DLD1 (cell line): ENCODE measurements around the gene THAP12.
"Not testable (repeated sequence)": the region's sequence is repeated elsewhere in the genome, so short reads cannot be mapped to it uniquely, and the experiment has no call there.

Experiments used
- in situ Hi-C: cut with HindIII; loops from 2 replicates; pipeline ENCODE4 v1.10.0; 2017; ENCODE audit warnings: low sequenced_read_pairs

THAP12 gene

DNA sequence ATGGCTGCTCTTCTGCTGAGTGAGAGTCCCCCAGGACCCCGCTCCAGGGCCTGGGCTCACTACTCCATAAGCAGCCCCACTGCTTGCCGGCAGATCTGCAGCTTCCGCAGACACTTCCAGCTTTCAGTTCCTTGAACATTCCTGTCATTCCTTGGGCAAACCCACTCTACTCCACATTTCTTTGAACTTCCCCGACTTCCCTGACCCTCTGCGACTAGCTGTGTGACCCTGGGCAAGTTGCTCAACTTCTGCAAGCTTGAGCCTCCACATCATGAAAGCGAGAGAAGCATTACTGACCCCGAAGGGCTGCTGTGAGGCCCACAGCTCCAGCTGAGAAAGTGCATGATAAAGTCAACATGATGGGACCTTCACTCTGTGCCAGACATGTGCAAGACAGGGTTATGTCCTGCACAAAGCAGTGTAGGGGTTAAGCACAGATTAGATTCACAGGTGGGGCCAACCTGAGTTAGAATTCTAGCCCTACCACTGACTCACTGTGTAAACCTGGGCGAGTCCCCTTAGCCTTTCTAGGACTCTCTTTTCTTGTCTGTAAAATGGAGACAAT is 51.8 kb downstream of the THAP12 start:
- in situ Hi-C loops = no loop called here

- in situ Hi-C loops = no loop called here
Measured at GRCh38 chr11:76327756-76328388, 53.1 kb downstream of the THAP12 start.

DNA sequence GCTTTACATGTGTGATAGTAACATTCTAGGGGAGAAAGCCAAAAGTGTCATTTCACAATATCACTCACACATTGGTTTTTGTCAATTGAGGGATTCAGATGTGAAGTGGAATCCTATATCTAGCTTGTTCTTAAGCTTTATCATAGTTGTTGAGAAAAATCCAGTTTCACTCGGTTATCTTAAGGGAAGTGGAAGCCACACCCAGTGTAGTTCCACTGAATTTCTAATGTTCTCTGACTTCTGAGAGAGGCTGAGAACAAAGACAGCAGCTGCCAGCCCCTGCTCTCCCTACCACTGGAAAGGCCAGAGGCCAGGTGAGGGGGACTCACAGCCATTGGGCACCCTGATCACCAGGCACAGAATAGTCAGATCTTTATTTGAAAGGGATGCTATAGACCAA is 53.7 kb downstream of the THAP12 start:
- in situ Hi-C loops = no loop called here

- in situ Hi-C loops = no loop called here
Measured at GRCh38 chr11:76325185-76325584, 55.7 kb downstream of the THAP12 start.

DNA sequence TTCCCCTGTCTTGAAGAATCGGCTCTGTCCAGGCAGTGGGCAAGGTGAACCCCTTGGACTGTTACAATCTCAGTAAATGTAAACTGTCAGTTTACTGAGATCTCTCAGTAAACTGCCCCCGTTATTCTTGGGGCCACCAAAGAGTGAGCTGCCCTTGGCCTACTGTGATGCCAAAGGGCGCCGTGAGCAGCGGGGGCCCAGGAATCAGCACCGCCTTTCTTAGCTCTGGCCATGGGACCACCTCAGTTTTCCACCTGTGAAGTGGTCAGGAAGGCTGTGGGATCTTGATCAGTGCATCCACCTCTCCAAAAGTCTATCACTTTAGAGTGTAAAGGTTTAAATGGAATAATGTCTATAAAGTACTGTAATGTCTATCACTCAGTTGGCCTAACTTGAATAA is 57.1 kb downstream of the THAP12 start:
- in situ Hi-C loops = no loop called here

DNA sequence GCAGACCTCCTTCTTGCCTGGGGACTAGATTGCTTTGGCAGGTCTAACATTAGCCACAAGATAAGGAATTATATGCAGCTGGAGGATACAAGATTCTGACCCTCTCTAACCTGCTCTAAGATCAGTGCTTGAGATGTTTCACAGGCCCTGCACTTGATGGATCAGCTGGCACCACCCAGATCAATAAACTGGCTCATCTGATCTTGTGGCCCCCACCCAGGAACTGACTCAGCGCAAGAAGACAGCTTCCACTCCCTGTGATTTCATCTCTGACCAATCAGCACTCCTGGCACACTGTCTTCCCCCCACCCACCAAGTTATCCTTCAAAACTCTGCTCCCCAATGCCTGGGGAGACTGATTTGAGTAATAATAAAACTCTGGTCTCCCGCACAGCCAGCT is 57.6 kb downstream of the THAP12 start:
- in situ Hi-C loops = not testable (repeated sequence)

- in situ Hi-C loops = no loop called here
Measured at GRCh38 chr11:76322942-76323341, 58.0 kb downstream of the THAP12 start.

- in situ Hi-C loops = no loop called here
Measured at GRCh38 chr11:76322540-76322939, 58.4 kb downstream of the THAP12 start.

GRCh38 chr11:76321820-76322524 is 59.0 kb downstream of the THAP12 start:
- in situ Hi-C loops = no loop called here

DNA sequence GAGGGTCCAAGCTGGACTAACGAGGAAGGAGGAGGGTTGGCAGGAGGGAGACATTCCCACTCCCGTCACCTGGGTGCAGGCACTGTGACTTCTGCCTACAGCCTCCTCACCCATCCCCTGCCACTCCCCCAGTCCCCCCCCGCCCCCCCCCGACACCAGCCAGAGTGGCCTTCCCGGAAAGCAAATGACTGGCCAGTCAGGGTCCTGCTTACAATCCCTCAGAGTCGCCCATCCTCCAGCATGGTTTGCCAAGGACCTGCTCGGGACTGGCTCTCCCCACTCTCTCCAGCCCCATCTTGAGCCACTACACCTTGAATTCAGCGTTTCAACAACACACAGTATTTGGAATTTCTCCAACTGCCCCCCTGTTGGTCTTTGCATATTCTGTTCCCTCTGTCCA is 59.6 kb downstream of the THAP12 start:
- in situ Hi-C loops = no loop called here

DNA sequence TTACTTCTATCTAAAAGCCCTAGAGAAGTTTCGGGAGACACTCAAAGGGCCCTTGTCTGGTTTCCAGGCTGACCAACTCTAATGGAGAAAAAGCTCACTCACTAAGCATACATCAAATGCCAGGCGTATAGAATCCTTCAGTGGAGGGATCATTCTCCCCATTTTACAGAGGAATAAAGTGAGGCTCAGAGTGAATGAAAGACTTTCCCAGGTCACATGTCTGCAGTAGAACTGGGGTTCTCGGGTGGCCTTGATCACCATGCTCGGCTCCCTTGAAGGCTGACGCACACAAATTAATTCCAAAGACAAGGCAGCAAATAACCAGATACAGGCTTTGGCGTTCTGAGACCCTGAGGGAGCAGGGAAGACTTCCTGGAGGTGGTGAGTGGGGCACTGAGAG is 60.0 kb downstream of the THAP12 start:
- in situ Hi-C loops = no loop called here

GRCh38 chr11:76319798-76320197 is 61.1 kb downstream of the THAP12 start:
- in situ Hi-C loops = not testable (repeated sequence)

- in situ Hi-C loops = no loop called here
Measured at GRCh38 chr11:76318744-76319384, 62.1 kb downstream of the THAP12 start.

- in situ Hi-C loops = no loop called here
Measured at GRCh38 chr11:76317296-76317695, 63.6 kb downstream of the THAP12 start.

DNA sequence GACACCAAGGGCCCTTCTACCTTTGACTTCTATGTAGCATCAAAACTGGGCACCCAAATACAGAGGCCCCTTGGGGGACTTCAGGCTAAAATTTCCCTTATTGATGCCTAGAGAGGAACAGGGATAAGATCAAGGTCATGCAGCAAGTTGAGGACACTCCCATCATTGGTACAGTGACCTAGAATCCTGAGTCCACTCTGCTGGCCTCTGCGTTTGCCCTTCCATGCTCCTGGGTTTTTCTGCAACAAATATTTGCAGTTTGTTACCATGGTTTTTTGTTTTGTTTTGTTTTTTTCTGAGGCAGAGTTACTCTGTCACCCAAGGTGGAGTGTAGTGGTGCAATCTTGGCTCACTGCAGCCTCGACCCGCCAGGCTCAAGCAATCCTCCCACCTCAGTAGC is 64.2 kb downstream of the THAP12 start:
- in situ Hi-C loops = no loop called here

DNA sequence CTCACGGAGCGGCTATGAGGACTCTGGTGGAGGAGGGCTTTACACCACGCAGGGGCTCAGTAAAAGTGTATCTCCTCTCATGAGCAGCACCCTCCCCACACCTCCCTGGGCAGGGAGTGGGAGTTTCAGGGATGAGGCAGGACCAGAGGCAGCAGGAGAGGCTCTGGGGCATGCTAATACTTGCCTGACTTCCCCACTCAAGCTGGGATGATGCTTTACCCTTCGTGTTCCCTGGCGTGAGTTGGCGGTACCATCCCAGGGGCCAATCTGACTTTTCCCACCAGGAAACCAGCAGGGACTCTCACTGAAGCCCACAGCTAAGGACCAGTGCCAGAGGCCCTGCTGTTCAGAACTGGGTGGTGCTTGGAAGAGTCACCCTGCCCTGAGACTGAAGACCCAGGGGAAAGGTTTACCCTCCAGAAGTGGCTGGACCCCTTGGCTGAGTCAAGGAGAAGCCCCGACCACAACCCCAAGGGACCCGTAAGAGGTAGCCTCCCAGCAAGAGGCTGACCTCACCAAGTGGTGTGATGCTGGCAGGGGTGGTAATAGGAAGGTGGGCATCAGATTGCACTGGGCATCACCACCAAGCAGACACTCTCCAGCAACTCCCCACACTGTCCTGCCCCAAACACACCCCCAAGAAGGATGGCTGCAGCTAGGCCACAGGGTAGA is 65.6 kb downstream of the THAP12 start:
- in situ Hi-C loops = no loop called here

GRCh38 chr11:76314741-76315090 is 66.2 kb downstream of the THAP12 start:
- in situ Hi-C loops = no loop called here

DNA sequence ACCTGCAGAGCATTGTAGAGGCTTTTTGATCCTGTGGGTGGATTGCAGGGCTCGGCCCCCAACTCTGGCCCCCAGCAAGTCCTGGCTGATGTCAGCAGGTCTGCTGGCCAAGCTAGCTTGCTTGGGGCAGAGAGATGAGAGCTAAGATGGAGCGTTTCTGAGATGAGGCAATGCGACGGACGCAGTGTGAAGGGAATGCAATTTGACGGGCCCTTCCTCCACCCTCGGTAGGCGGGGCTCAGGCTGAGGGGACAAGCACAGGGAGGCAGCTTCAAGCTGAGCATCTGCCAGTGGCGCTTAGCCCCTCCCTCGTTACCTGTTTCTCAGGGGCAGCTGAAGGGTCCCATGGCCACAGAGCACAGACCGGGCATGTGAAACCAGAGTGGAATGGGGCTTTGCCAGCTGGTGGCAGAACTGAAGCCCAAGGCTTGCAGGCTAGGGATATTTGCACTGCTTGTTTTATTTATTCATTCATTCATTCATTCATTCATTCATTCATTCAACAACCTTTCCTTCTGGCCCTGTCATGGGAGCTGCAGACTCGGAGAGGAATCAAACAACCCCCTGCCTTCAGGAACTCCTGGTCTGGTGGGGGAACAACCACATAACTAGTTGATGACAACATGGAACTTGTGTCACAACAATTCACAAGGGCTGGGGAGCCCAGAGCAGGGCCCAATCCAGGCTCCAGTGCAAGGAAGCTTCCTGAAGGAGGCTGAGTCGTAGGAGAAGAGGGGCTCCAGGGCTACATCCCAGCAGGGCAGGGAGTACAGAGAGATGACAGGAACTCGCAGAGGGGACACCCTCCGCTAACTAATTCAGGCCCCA is 66.8 kb downstream of the THAP12 start:
- in situ Hi-C loops = no loop called here

DNA sequence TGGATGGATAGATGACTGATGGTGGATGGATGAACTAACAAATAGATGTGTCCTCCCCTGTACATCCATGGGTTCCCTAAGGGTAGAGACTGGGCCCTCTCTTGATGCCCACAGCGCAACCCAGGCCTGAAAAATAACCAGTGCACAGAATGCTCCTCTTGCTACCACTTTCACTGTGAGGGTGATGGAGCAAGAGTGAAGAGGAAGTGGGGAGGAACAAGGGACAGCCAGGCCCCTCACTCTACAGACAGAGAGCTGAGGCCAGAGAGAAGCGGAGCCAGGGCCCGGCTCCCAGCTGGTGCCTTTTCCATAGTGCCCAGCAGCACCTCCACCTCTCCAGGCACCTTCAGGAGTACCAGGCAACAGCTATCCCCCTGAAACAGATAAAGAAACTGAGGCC is 67.7 kb downstream of the THAP12 start:
- in situ Hi-C loops = no loop called here

GRCh38 chr11:76310832-76311595 is 69.9 kb downstream of the THAP12 start:
- in situ Hi-C loops = no loop called here
